Measurements from ENCODE around the gene MPI.

MPI gene

GRCh38 chr15:74933573-74933972, 43.7 kb downstream of the MPI start:
- DNase-seq (ENCODE audit: low read depth, low spot score), result no peak

- DNase-seq (ENCODE audit: low read depth, low spot score), result peak; percentile 72
Observed at GRCh38 chr15:74935193-74935592, 45.4 kb downstream of the MPI start.

- DNase-seq (ENCODE audit: low read depth, low spot score), result no peak
Observed at GRCh38 chr15:74937272-74937589, 47.4 kb downstream of the MPI start.

GRCh38 chr15:74937590-74938371, 47.9 kb downstream of the MPI start, which contains the start of gene COX5A:
Gene COX5A (minus strand): TSS chr15:74938073. CDS start chr15:74938014, 59 bp downstream.
- DNase-seq (ENCODE audit: low read depth, low spot score), result peak; percentile 98

- DNase-seq (ENCODE audit: low read depth, low spot score), result peak; percentile 89
Observed at GRCh38 chr15:74950078-74950908, 60.5 kb downstream of the MPI start.

GRCh38 chr15:74951006-74951405, 61.2 kb downstream of the MPI start:
- no peak for DNase-seq (ENCODE audit: low read depth, low spot score)

Data from ELF-1 (cell line).